Karpas-422 (cell line): ENCODE measurements around the gene ASPDH. TPM values are rescaled to one million over a fixed set of nuclear protein-coding genes. Genes with fewer than 3 reads are reported as not detected.
A peak's percentile ranks its signal among the peaks of the same experiment; 100 is the strongest.

ENCODE experiments used
- DNase-seq: peaks from one replicate; pipeline ENCODE4 v3.0.0-alpha.2; 2015
- H2AFZ ChIP-seq: fragments of 200-600 bp; sonication (generic); 2 replicates; pipeline ENCODE4 v1.6.1; 2014; ENCODE audit warnings: antibody characterized with exemption, low read length, mixed read lengths
- H3K27ac ChIP-seq: fragments of 200-600 bp; sonication (generic); 2 replicates; pipeline ENCODE4 v1.5.1; 2014; ENCODE audit warnings: mild to moderate bottlenecking, low read length, moderate library complexity
- H3K27me3 ChIP-seq: fragments of 200-600 bp; sonication (generic); 2 replicates; pipeline ENCODE4 v1.6.1; 2014; ENCODE audit warnings: low read length, mixed read lengths
- H3K36me3 ChIP-seq: fragments of 200-600 bp; sonication (generic); 2 replicates; pipeline ENCODE4 v1.6.1; 2014; ENCODE audit warnings: low read length, mixed read lengths; ENCODE audit not compliant: insufficient read depth
- H3K4me1 ChIP-seq: fragments of 200-600 bp; sonication (generic); 2 replicates; pipeline ENCODE4 v1.6.1; 2014; ENCODE audit warnings: mild to moderate bottlenecking, low read length, mixed read lengths
- H3K4me2 ChIP-seq: fragments of 200-600 bp; sonication (generic); 2 replicates; pipeline ENCODE4 v1.6.1; 2014; ENCODE audit warnings: low read length, low read depth, mild to moderate bottlenecking; ENCODE audit not compliant: poor library complexity, severe bottlenecking
- H3K4me3 ChIP-seq: fragments of 200-600 bp; sonication (generic); 2 replicates; pipeline ENCODE4 v1.5.1; 2014; ENCODE audit warnings: mild to moderate bottlenecking, antibody characterized with exemption, low read length, mixed read lengths
- H3K79me2 ChIP-seq: fragments of 200-600 bp; sonication (generic); 2 replicates; pipeline ENCODE4 v1.6.1; 2014; ENCODE audit warnings: mild to moderate bottlenecking, low read length, mixed read lengths
- H3K9ac ChIP-seq: fragments of 200-600 bp; sonication (generic); 2 replicates; pipeline ENCODE4 v1.6.0; 2014; ENCODE audit warnings: low read length
- H3K9me2 ChIP-seq: fragments of 200-600 bp; sonication (generic), shearing (Covaris generic); replicated peaks from 2 replicates; pipeline ENCODE4 v1.6.0; 2014; ENCODE audit warnings: mild to moderate bottlenecking, low read length, moderate library complexity; ENCODE audit not compliant: insufficient read depth
- H3K9me3 ChIP-seq: fragments of 300-700, 200-600 bp; sonication (generic); 2 replicates; pipeline ENCODE4 v1.6.1; 2014; ENCODE audit warnings: low read length, mixed read lengths
- H4K20me1 ChIP-seq: fragments of 200-600 bp; sonication (generic); 2 replicates; pipeline ENCODE4 v1.6.1; 2014; ENCODE audit warnings: mild to moderate bottlenecking, antibody characterized with exemption, low read length, low read depth; ENCODE audit not compliant: insufficient read depth
- total RNA-seq: library from RNA; depleted of rRNA; stranded (reverse); fragments of >200 nt; shearing (Covaris generic); gene quantifications from 2 replicates; pipeline ENCODE4 v1.2.3, GENCODE V29; 2014; ENCODE audit warnings: low replicate concordance

ASPDH gene
- total RNA-seq, 1 experiment from 2014 or later: not detected

DNA sequence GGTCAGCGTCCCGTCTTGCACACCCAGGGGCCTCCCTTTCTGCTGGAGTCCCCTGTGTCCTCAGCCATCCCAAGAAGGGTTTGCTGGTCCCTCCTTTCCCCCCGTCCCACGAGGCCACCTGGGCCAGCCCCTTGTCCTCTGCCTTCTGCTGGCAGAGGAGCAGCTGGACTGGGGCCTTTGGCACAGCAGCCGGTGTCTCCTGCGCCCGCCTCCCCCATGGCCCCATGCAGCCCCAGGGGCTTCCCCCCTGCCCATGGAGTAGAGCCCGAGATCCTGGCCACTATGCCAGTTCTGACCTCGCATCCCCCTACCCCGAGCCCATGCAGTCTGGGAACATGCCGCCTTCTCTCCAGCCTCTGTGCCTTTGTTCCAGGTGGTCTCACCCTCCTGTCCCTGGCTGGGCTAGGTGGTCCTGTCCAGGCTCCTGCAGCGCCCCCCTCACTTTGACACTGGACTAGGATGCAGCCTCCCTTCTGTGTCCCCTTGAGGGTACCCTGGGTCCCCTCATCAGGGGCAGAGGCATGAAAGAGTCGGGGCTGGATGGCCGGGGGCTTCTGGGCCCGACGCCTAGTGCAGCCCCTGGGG lies 31.4 kb downstream of the ASPDH start:
- no peaks in the 10 kb centered on the region for H3K9me2 ChIP-seq
- no peak overlapping the region for H3K4me2 ChIP-seq
- H4K20me1 ChIP-seq: 0 out of 2 replicates have a peak, but pooled peaks cover 3% of the 10 kb centered on the region
- H3K9ac ChIP-seq: no peak overlapping the region
- peaks cover 30% of the 10 kb centered on the region for H3K9me3 ChIP-seq
- no peak overlapping the region for H3K27ac ChIP-seq
- H3K36me3 ChIP-seq: peaks cover 61% of the 10 kb centered on the region
- H2AFZ ChIP-seq: no peak overlapping the region
- DNase-seq: no peak
- H3K79me2 ChIP-seq: peaks cover 19% of the 10 kb centered on the region
- H3K27me3 ChIP-seq: no peaks in the 10 kb centered on the region
- H3K4me3 ChIP-seq: no peak overlapping the region
- H3K4me1 ChIP-seq: peaks cover 3% of the 10 kb centered on the region

DNA sequence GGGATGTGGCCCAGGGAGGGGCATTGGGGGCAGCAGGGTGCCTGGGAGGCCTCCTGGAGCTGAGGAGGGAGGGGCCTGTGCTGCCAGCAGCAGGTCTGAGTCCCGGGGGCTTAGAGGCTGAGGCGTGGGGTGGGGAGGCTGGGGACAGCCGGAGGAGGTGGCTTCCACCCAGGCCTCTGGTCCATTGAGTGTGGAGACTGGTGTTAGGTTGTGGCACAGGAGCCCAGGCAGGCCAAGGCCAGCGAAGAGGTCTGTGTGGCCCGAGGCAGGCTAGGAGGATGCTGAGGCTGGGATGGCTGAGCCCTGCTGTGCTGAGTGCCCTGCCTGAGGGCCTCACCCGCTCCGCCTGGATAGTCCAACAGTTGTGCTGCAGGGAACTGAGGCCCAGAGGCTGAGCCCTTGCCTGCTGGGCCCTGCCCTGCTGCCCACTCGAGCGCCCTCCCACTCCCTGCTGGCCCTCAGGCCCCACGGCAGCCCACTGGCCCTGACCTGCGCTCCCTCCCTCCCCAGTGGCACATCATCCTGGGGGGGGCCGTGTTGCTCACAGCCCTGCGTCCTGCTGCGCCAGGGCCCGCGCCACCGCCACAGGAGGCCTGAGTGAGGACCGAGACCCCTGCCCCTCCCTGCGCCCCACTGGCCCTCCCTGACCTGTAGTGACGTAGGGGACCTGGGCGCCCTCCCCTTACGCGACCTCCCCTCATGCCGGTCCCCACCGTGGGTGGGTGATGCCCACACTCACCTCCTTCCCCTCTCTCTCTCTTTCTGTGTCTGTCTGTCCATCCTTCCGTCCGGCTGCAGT lies 32.2 kb downstream of the ASPDH start:
- Histone ChIP-seq H3K27me3 (no peaks in the 10 kb centered on the region), H3K4me3 (no peak overlapping the region), H4K20me1 (no peaks in the 10 kb centered on the region), H3K4me1 (peaks cover 8% of the 10 kb centered on the region), H3K79me2 (peaks cover 27% of the 10 kb centered on the region), H3K27ac (no peak overlapping the region), H3K9ac (no peak overlapping the region), H3K9me3 (peaks cover 28% of the 10 kb centered on the region), H3K36me3 (peaks cover 61% of the 10 kb centered on the region), H2AFZ (no peak overlapping the region), H3K4me2 (no peak overlapping the region), H3K9me2 (no peaks in the 10 kb centered on the region)
- no peak for DNase-seq

DNA sequence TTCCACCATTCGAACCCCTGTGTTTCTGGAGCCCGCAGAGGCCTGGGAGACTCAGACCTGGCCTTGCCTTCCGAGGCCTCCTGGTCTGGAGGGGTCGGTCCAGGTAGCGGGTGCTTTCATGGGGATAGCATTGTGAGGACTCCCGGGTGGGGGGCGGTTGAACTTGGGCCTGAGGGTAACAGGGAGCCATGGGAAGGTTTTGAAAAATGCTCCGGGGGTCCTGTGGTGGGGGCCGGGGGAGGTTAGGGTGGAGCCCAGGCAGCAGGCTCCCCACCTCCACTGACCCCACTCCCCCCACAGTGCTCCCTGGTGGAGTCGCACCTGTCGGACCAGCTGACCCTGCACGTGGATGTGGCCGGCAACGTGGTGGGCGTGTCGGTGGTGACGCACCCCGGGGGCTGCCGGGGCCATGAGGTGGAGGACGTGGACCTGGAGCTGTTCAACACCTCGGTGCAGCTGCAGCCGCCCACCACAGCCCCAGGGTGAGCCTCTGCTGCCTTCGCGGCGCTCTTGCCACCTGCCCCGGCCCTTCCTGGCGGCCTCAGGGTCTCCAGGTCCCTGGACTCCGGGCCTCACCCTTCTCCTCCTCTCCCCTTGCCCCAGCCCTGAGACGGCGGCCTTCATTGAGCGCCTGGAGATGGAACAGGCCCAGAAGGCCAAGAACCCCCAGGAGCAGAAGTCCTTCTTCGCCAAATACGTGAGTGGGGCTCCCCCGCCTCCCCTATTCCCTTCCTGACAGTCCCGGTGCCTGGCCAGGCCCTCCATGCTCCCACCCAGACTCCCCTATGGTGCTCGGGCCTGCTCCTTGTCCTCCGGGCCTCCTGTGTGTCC lies 33.2 kb downstream of the ASPDH start:
- Histone ChIP-seq H3K27ac (no peak overlapping the region), H3K36me3 (peaks cover 61% of the 10 kb centered on the region), H3K9ac (no peak overlapping the region), H3K9me2 (no peaks in the 10 kb centered on the region), H3K4me3 (no peak overlapping the region), H3K4me1 (peaks cover 8% of the 10 kb centered on the region), H4K20me1 (no peaks in the 10 kb centered on the region), H2AFZ (no peak overlapping the region), H3K9me3 (peaks cover 18% of the 10 kb centered on the region), H3K4me2 (no peak overlapping the region), H3K79me2 (peaks cover 29% of the 10 kb centered on the region), H3K27me3 (no peaks in the 10 kb centered on the region)
- no peak for DNase-seq

DNA sequence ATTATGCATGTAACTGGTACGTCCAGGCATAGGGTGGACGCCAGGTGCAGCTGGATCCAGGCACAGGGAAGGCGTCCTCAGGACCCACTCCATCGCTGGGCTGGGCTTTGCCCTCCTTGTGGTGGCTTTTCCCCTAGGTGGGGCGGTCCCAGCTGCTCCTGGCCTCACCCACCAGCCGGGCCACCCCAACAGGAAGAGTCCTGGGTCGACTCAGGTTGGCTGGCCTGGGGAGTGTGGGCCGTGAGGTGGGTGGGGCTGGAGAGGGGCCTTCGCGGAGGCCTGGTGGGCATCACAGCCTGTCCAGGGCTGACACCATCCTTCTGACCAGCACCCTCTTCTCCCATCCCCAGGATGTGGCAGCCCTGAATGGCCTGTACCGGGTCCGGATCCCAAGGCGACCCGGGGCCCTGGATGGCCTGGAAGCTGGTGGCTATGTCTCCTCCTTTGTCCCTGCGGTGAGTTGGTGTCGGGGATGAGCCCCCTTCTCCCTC lies 33.9 kb downstream of the ASPDH start:
- Histone ChIP-seq H3K36me3 (peaks cover 60% of the 10 kb centered on the region), H3K4me2 (no peak overlapping the region), H3K9me3 (peaks cover 11% of the 10 kb centered on the region), H2AFZ (no peak overlapping the region), H3K27me3 (no peaks in the 10 kb centered on the region), H3K27ac (no peak overlapping the region), H4K20me1 (no peaks in the 10 kb centered on the region), H3K79me2 (peaks cover 29% of the 10 kb centered on the region), H3K9ac (no peak overlapping the region), H3K4me3 (no peak overlapping the region), H3K4me1 (peaks cover 8% of the 10 kb centered on the region), H3K9me2 (no peaks in the 10 kb centered on the region)
- DNase-seq: no peak

DNA sequence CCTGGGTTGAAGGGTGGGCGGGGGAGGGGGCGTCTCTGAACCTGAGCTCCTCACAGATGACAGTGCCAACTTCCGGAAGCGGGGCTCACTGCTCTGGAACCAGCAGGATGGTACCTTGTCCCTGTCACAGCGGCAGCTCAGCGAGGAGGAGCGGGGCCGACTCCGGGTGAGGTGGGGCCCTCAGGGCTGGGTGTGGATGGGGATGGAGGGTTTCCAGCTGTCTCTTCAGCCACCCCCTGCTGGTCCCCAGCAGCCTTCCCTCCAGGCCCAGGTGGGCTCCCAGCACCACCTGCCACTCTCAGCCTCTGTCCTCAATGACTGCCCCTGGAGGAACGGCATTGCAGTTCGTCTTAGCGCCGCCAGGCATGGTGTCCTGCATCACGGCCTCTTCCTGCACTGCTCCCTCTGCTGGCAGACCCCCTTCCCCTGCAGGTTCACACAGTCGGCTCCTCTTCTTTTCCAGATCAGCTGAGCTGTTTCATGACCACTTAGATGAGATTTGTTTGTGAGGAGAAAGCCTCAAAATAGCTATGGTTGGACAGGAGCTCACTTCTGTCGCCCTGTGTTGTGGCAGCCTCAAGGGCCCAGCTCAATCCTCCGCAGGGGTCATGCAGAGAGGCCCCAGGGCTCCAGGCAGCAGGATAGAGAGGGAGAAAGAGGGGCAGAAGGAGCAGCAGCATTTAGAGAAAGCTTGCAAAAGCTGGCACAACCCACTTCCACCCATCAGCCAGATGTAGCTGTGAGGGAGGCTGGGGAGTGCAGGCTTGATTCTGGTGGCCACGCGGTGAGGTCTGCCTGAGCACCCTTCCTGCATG lies 34.6 kb downstream of the ASPDH start:
- Histone ChIP-seq H3K4me1 (peaks cover 8% of the 10 kb centered on the region), H3K9me2 (no peaks in the 10 kb centered on the region), H3K27me3 (no peaks in the 10 kb centered on the region), H3K27ac (no peak overlapping the region), H3K9ac (no peak overlapping the region), H3K4me2 (no peak overlapping the region), H3K79me2 (peaks cover 29% of the 10 kb centered on the region), H2AFZ (no peak overlapping the region), H4K20me1 (no peaks in the 10 kb centered on the region), H3K9me3 (peaks cover 9% of the 10 kb centered on the region), H3K36me3 (peaks cover 55% of the 10 kb centered on the region), H3K4me3 (no peak overlapping the region)
- peak; percentile 65 for DNase-seq

DNA sequence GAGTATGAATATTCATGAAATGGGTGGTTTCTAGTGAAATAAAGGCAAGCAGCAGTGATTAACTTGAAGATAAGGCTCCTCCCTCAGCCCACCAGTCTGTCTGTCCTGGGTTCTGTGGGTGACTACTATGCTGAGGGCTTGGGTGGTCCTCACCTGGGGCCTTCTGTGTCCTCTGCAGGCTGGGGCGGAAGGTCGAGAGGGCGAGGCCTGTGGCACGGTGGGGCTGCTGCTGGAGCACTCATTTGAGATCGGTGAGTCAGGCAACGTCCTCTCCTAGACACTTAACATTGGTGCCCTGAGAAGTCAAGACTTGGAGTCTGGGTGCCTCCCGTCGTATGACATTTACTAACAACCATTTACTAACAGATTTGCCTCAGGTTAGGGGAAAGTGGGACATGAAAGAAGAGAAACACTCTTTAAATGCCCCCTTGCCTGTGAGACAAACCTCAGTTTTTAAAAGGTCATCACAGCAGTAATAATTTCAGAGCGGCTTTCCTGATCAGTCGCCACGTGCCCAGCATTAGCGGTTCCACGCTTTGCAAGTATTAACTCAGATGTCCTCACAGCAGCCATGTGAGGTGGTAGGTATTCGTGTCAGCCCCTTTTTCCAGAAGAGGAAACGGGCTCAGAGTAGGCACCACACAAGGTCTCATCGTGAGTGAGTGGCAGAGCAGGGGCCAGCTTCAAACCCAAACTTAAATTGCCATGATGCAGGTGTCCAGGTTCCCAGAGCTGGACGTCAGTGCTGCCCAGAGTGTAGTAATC lies 35.8 kb downstream of the ASPDH start:
- H3K4me3 ChIP-seq: peak overlapping the region; percentile 98
- peak overlapping the region; percentile 94 for H3K4me2 ChIP-seq
- no peaks in the 10 kb centered on the region for H3K27me3 ChIP-seq
- H2AFZ ChIP-seq: no peak overlapping the region
- no peaks in the 10 kb centered on the region for H3K9me2 ChIP-seq
- no peaks in the 10 kb centered on the region for H4K20me1 ChIP-seq
- H3K9me3 ChIP-seq: peaks cover 9% of the 10 kb centered on the region
- peaks cover 29% of the 10 kb centered on the region for H3K79me2 ChIP-seq
- no peak overlapping the region for H3K9ac ChIP-seq
- peaks cover 46% of the 10 kb centered on the region for H3K36me3 ChIP-seq
- peaks cover 8% of the 10 kb centered on the region for H3K4me1 ChIP-seq
- no peak for DNase-seq
- no peak overlapping the region for H3K27ac ChIP-seq

DNA sequence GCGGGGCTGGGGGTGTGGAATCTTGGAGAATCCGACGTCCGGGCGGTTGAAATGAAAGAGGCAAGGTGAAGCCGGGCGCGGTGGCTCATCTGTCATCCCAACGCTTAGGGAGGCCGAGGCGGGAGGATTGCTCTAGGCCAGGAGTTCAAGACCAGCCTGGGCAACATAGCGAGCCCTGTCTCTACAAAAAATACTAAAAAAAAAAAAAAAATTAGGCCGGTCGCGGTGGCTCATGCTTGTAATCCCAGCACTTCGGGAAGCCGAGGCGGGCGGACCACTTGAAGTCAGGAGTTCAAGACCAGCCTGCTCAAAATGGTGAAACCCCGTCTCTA lies 36.8 kb downstream of the ASPDH start:
- no peak for DNase-seq
- Histone ChIP-seq H3K4me3 (peak overlapping the region; percentile 98), H4K20me1 (no peaks in the 10 kb centered on the region), H3K36me3 (peaks cover 38% of the 10 kb centered on the region), H3K27ac (peak overlapping the region; percentile 84), H3K9me2 (no peaks in the 10 kb centered on the region), H3K27me3 (no peaks in the 10 kb centered on the region), H3K4me2 (peak overlapping the region; percentile 94), H2AFZ (0 out of 2 replicates have a peak overlapping the region, but pooled peaks have one; percentile 82), H3K9me3 (peaks cover 9% of the 10 kb centered on the region), H3K9ac (peak overlapping the region; percentile 99), H3K4me1 (peaks cover 8% of the 10 kb centered on the region), H3K79me2 (peaks cover 29% of the 10 kb centered on the region)
